ENCODE results near the gene CAD. TPM values are rescaled to one million over a fixed set of nuclear protein-coding genes. Genes with fewer than 3 reads are reported as not detected.

CAD gene
- total and polyA plus RNA-seq, 9 of the 15 experiments (the other 6 are each of a cell fraction or from before 2014, with no cell fraction given): 7.5 to 126 (median 33.7) TPM

DNA sequence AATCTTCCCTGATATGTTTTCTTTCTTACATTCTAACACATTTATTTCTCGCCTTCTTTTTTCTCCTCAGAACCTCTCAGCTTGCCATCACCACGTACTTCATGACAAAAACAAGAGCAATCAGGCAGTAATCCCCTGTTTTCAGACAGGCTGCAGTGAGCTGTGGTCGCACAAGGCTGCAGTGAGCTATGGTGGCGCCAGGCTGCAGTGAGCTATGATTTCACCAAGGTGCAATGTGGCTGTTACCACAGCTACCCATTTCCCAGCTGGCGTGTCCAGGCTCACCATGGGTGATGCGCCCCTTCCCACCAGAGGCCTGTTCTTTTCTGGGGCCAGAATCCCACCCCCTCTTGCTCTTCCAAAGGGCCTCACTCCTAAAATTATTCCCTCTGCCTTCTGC lies 42.5 kb upstream of the CAD start (continued):
- TF ChIP-seq SMARCA5 (IDR thresholded peaks at IDR 0.05): no peak
- TF ChIP-seq PRPF4 (IDR thresholded peaks at IDR 0.05; ENCODE audit: insufficient read depth, low read depth, low read length, poor library complexity, severe bottlenecking): no peak
- TF ChIP-seq CHCHD3 (CRISPR knock-in tag; IDR thresholded peaks at IDR 0.05): no peak
- TF ChIP-seq ZBED1 (IDR thresholded peaks at IDR 0.05): no peak
- TF ChIP-seq IRF2 (CRISPR knock-in tag; IDR thresholded peaks at IDR 0.05): no peak
- no peak for TF ChIP-seq FIP1L1 (IDR thresholded peaks at IDR 0.05; ENCODE audit: low read depth, low read length, poor library complexity, severe bottlenecking)
- TF ChIP-seq ZNF707 (CRISPR knock-in tag; conservative IDR thresholded peaks at IDR 0.05): no peak
- TF ChIP-seq ZNF239 (CRISPR knock-in tag; IDR thresholded peaks at IDR 0.05): no peak
- TF ChIP-seq MTA3 (IDR thresholded peaks at IDR 0.05; ENCODE audit: borderline replicate concordance): no peak
- no peak for TF ChIP-seq SIN3A (IDR thresholded peaks at IDR 0.05; ENCODE audit: borderline replicate concordance in 2 of 2, control insufficient read depth in 1 of 2, low read depth in 2 of 2, low read length in 2 of 2)
- no peak for TF ChIP-seq HEY1 (CRISPR knock-in tag; IDR thresholded peaks at IDR 0.05; ENCODE audit: borderline replicate concordance)
- TF ChIP-seq SMARCA4 (IDR thresholded peaks at IDR 0.05): no peak
- TF ChIP-seq ZNF124 (CRISPR knock-in tag; IDR thresholded peaks at IDR 0.05): no peak
- no peak for TF ChIP-seq MEF2A (IDR thresholded peaks at IDR 0.05; ENCODE audit: control insufficient read depth, low read depth, low read length)

DNA sequence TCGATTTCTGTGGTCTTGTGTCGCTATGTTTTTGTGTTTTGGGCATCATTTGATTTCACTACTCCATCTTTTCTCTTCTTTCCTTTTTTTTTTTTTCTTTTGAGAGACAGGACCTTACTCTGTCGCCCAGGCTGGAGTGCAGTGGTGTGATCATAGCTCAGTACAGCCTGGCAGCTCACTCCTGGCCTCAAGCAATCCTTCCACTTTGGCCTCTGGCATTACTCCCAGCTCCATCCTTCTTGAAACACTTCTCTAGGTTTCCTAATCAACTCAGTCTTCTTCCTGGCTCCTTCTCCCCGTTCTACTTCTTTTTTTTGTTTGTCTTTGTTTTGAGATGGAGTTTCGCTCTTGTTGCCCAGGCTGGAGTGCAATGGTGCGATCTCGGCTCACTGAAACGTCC lies 41.8 kb upstream of the CAD start:
- Histone ChIP-seq H3K9me1 (ENCODE audit: control insufficient read depth, insufficient read depth, low read length) (no peaks in the 10 kb centered on the region), H3K9ac (ENCODE audit: insufficient read depth in 1 of 2, low read depth in 2 of 2, low read length in 2 of 2) (no peak overlapping the region), H3K27ac (ENCODE audit: extremely low read depth, low read depth, low read length) (no peak overlapping the region), H3K36me3 (ENCODE audit: control insufficient read depth, insufficient read depth, low read length) (no peaks in the 10 kb centered on the region), H3K4me3 (no peak overlapping the region), H2AFZ (ENCODE audit: low read depth, low read length) (no peak overlapping the region), H3K27me3 (ENCODE audit: control insufficient read depth in 2 of 2, insufficient read depth in 2 of 2, low read length in 2 of 2) (peaks cover 17 to 42% of the 10 kb centered on the region in 2 experiments; a peak in 4 of 5 replicates), H3K9me3 (replicated peaks; ENCODE audit: control insufficient read depth, insufficient read depth, low read depth, low read length) (no peaks in the 10 kb centered on the region), H3K79me2 (ENCODE audit: control insufficient read depth, insufficient read depth, low read length) (no peaks in the 10 kb centered on the region), H4K20me1 (replicated peaks; ENCODE audit: control insufficient read depth, insufficient read depth, low read length) (no peaks in the 10 kb centered on the region), H3K4me1 (replicated peaks in 1 of 2; ENCODE audit: control insufficient read depth in 2 of 2, insufficient read depth in 2 of 2, low read length in 2 of 2) (peaks cover 3 to 6% of the 10 kb centered on the region in 2 experiments; a peak in 3 of 5 replicates), H3K4me2 (ENCODE audit: insufficient read depth, low read length) (no peak overlapping the region)
- intact Hi-C loops (cut with micrococcal nuclease): no loop called here
- no peak for ATAC-seq
- 8% methylated on average over 6 of the region's 8 CpGs for WGBS (ENCODE audit: insufficient coverage, low coverage, missing lambda C conversion rate)
- ChIA-PET CTCF (ENCODE audit: low intra/inter-chr PET ratio) (no interaction called here), POLR2A (interaction anchor here (0.6 to 1.9 kb wide), 4 partner anchors 11 to 77 kb away, joined by 3 to 8 read pairs (median 4); no protein-coding TSS in a partner anchor)
- no peak for FAIRE-seq
- no peak for DNase-seq (ENCODE audit: extremely low read depth in 1 of 4, low spot score in 3 of 4)
- no TSS peak for BruUV-seq (replicated peaks)
- in situ Hi-C loops (cut with MboI): no loop called here
- TF ChIP-seq THRAP3 (IDR thresholded peaks at IDR 0.05; ENCODE audit: borderline replicate concordance): no peak
- no peak for TF ChIP-seq CEBPB (tag; IDR thresholded peaks at IDR 0.05)
- TF ChIP-seq ZFP30 (CRISPR knock-in tag; IDR thresholded peaks at IDR 0.05; ENCODE audit: borderline replicate concordance): no peak
- TF ChIP-seq, protein P1, sequence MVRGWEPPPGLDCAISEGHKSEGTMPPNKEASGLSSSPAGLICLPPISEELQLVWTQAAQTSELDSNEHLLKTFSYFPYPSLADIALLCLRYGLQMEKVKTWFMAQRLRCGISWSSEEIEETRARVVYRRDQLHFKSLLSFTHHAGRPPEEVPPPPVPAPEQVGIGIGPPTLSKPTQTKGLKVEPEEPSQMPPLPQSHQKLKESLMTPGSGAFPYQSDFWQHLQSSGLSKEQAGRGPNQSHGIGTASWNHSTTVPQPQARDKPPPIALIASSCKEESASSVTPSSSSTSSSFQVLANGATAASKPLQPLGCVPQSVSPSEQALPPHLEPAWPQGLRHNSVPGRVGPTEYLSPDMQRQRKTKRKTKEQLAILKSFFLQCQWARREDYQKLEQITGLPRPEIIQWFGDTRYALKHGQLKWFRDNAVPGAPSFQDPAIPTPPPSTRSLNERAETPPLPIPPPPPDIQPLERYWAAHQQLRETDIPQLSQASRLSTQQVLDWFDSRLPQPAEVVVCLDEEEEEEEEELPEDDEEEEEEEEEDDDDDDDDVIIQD (CRISPR knock-in tag; IDR thresholded peaks at IDR 0.05): no peak
- no peak for TF ChIP-seq EWSR1 (IDR thresholded peaks at IDR 0.05; ENCODE audit: borderline replicate concordance, low read depth, partially characterized antibody)
- TF ChIP-seq BCL6 (CRISPR knock-in tag; IDR thresholded peaks at IDR 0.05): no peak
- TF ChIP-seq PPARD (CRISPR knock-in tag; IDR thresholded peaks at IDR 0.05): no peak
- TF ChIP-seq, protein P2, sequence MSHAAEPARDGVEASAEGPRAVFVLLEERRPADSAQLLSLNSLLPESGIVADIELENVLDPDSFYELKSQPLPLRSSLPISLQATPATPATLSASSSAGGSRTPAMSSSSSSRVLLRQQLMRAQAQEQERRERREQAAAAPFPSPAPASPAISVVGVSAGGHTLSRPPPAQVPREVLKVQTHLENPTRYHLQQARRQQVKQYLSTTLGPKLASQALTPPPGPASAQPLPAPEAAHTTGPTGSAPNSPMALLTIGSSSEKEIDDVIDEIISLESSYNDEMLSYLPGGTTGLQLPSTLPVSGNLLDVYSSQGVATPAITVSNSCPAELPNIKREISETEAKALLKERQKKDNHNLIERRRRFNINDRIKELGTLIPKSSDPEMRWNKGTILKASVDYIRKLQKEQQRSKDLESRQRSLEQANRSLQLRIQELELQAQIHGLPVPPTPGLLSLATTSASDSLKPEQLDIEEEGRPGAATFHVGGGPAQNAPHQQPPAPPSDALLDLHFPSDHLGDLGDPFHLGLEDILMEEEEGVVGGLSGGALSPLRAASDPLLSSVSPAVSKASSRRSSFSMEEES (CRISPR knock-in tag; IDR thresholded peaks at IDR 0.05): no peak
